Prostate gland (tissue), 2 donors: Measurements from ENCODE around the gene ZDHHC17.

Experiments used
- CTCF ChIP-seq, 4 experiments: fragments of 200-600 bp in 2 of 4; fragments of 450-650 bp in 2 of 4; sonication (generic) in 2 of 4; IDR thresholded peaks; 1 replicate in 3 of 4; 2 replicates in 1 of 4; pipeline ENCODE4 v1.5.1; 2016 to 2019; ENCODE audit warnings: antibody characterized with exemption in 4 of 4, mild to moderate bottlenecking in 2 of 4, moderate library complexity in 2 of 4
- POLR2A ChIP-seq: fragments of 450-650 bp; IDR thresholded peaks from one replicate; pipeline ENCODE4 v1.6.1; 2016; ENCODE audit warnings: antibody characterized with exemption, mild to moderate bottlenecking
- POLR2AphosphoS5 ChIP-seq: sonication (generic); formaldehyde crosslinking; IDR thresholded peaks from one replicate; pipeline ENCODE4 v1.6.1; 2017; ENCODE audit warnings: antibody characterized with exemption

- TF ChIP-seq CTCF (IDR thresholded peaks at IDR 0.05), result no peak
- TF ChIP-seq POLR2AphosphoS5, result no peak
- no peak for TF ChIP-seq POLR2A
Observed at GRCh38 chr12:76852106-76852505, 88.2 kb downstream of the ZDHHC17 start.
